NCI-H748 treated with DMSO at 0.1 percent for 48 hours (cell line): ENCODE measurements around the gene SELENOF.
A peak's percentile ranks its signal among the peaks of the same experiment; 100 is the strongest.

Source experiments
- DNase-seq: peaks from one replicate; lab custom pipeline; 2025; lab: John Stamatoyannopoulos, UW

The SELENOF gene

DNA sequence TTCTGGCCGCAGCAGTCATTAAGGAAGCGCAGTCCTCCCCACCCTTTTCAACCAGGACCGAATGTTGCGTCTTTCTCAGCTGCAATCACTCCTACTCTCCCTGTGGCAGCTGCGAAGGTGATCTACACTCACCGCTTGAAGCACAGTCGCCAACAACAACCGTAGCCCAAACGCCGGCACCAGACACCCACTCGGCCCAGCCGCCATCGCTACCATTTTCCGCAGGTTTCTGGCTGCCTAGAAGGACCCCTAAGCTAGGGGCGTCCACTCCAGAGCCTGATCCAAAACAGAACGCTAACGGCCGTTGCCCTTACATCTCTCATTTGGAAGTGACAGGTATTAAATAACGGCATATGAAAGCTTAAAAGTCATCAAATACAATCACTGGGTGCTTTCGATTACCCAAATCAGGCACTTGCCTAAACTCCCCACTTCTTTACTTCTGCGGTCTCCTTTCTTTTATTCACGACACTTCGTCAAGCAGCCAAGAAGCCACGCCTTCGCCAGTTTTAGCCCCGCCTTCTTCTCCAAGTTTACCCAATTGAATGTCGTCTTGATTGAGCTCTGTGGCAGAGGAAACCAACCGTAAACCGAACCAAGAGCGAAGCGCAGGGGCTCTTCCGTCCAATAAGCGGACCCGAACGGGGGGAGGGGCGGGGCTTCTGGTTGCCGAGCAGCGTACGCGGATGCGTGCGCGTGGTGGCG, at the start of gene SELENOF:
Gene SELENOF (minus strand): TSS at position 231 of the 705 bp plus-strand sequence. CDS start 15 bp downstream, at position 216.
- peak; percentile 94 for DNase-seq

DNA sequence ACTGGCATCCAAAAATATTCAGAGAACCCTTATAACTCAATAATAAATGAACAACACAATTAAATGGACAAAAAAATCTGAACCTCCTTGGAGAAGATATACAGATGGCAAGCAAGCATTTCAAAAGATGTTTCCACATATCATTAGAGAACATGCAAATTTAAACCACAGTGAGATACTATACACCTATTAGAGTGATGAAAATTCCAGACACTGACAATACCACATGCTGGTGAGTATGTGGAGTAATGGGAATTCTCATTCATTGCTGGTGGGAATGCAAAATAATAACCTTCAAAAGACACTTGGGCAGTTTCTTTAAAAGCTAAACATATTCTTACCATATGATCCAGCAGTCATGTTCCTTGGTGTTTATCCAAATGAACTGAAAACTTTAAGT, 46.6 kb upstream of the SELENOF start:
- no peak for DNase-seq

DNA sequence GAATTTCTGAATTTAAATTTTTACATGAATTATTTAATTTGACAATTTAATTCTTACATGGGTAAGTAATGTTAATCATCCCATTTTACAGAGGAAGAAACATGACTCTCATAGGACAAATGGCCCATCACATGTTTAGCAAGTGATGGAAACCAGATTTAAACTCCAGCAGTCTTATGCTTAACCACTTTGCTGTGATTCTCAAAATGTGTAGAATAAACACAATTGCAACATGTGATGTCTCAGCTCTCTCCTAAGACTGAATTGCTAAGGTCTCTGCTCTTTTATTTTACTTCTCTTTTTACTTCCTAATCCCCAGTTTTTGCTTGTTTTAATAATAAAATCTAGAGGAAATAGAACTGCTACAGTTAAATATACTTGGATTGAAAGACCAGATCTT, 43.3 kb upstream of the SELENOF start:
- no peak for DNase-seq

DNA sequence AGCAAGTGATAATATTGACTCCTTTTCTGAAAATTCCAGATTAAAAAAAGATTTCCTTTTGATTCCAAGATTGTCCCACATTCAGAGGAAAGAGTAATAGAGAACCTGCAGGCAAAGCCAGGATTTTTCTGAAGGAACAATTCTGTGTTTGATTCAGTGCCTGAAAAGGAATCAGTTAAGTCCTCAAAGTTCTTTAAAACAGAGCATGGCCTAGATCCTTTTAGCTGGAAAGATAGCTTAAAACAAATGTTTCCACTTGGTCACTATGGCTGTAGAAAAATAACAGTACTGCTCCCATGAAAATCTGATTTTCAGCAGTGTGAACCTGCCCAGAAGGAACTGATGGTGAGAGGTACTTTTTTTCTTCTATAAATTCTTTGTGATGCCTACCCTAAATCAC, 42.3 kb upstream of the SELENOF start:
- DNase-seq = no peak

DNA sequence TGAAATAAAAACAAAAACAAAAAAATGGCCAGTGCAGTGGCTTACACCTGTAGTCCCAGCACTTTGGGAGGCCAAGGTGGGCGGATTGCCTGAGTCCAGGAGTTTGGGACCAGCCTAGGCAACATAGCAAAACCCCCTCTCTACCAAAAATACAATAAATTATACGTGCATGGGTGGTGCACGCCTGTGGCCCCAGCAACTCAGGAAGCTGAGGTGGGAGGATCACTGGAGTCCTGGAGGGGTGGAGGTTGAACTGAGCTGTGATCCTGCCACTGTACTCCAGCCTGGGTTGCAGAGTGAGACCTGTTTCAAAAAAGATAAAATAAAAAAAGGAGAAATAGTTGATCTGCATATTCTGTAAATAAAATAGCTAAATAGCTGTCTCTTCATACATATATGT, 41.8 kb upstream of the SELENOF start:
- DNase-seq = no peak

DNA sequence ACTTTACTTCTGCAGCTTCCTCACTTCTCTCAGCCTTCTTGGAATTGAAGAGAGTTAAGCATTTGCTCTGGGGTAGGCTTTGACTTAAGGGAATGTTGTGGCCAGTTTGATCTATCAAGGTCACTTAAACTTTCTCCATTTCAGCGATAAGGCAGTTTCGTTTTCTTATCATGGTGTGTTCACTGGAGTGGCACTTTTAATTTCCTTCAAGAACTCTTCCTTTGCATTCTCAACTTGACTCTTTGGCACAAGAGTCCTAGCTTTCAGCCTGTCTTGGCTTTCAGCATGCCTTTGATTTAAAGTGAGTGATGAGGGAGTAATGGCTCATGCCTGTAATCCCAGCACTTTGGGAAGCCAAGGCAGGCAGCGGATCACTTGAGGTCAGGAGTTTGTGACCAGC, 39.2 kb upstream of the SELENOF start:
- DNase-seq = no peak

DNA sequence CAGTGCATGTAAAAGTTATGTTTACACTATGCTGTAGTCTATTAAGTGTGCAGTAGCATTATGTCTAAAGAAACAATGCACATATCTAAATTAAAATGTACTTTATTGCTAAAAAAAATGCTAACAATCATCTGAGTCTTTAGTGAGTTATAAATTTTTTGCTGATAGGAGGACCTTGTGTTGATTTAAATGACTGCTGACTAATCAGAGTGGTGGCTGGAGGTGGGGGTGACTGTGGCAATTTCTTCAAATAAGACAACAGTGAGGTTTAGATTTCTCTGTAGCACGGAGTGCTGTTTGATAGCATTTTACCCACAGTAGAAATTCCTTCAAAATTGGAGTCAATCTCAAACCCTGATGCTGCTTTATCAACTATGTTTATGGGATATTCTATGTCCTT, 37.5 kb upstream of the SELENOF start:
- no peak for DNase-seq

DNA sequence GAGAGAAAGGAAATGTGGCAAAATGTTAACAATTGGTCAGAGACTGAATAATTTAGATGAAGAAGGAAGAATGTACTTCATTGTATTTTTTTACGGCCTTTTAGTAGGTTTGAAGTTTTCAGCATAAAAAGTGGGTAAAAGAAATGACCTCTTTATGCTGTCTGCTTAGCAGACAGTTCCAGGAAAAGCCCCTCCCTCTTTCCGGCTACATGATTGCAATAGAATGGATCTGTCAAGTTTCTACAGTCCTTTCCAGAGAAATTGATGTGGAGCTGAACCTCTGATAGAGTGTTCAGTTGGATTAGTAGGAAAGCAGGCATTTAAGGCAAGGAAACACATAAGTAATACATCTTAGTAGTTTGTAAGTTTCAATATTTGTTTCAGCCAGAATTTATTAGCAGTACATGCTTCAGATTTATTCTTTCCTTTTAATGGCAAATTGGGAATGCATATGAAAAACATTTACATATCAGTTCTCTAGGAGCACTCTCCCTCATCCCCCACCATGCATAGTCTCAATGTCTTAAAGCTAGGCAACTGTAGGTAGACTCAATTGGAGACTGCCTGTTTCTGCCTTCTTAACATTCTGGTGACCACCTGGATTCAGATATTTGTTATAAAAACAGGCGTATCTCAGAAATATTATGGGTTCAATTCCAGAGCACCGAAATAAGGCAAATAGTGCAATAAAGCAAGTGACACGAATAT, 36.9 kb upstream of the SELENOF start:
- no peak for DNase-seq

DNA sequence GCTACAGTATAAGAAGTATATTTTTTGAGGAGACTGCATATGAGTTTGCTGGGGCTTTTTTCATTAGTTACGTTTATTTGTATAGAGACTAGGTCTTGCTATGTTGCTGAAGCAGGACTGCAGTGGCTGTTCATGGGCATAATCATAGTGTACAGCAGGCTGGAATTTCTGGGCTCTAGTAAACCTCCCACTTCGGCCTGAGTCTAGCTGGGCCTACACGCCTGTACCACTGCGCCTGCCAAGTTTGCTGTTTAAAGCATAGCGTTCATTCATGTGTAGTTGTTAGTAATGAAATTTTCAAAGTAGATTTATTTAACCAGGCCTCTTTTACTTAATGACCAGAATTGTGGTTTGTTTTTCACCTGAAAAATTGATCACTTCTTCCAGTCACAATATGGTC, 34.3 kb upstream of the SELENOF start:
- no peak for DNase-seq

DNA sequence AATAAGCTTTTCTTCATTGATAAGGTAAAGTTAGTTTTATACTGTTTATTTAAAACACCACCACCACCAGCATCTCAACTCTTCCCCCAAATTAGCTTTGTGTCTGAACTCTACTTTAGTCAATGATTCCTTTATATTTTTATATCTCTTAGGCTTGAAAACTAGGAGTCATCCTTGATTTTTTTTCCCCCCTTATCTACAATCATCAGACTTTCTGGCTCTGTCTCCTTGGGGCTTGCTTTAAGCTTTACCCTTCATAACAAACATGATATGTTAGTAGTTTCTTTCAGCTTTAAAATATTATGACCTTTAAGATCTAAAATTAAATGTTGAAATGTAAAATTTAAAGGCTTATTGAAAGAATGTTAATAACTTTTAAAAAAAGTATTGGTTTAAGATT, 28.8 kb upstream of the SELENOF start:
- no peak for DNase-seq

DNA sequence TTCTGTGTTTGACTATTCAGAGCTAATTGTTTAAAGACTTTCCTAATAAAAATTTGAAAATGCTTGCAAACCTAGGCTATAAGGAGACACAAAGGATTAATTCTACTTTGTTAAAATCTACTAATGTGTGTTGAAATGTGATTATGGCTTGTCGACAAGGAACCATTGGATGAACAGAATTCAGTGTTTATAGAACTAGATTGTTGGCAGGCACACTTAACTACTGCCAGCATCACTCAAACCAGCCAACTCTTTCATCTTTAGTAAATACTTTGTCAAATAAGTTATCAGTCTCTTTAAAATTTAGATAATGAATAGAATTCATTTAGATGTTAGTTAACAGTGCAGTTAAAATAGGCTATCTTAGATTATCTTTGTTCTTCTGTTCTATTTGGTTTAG, 28.1 kb upstream of the SELENOF start:
- no peak for DNase-seq

DNA sequence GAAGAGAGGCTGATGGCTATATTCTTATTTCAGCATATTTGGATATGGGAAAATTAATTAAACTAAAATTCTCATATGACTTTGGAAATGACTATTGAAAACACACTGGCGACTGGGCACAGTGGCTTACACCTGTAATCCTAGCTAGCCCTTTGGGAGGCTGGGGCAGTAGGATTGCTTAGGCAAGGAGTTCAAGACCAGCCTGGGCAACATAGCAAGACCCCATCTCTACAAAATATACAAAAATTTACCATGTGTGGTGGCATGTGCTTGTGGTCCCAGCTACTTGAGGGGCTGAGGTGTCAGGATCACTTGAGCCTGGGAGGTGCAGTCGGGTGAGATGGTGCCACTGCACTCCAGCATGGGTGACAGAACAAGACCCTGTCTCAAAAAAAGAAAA, 26.7 kb upstream of the SELENOF start:
- no peak for DNase-seq

DNA sequence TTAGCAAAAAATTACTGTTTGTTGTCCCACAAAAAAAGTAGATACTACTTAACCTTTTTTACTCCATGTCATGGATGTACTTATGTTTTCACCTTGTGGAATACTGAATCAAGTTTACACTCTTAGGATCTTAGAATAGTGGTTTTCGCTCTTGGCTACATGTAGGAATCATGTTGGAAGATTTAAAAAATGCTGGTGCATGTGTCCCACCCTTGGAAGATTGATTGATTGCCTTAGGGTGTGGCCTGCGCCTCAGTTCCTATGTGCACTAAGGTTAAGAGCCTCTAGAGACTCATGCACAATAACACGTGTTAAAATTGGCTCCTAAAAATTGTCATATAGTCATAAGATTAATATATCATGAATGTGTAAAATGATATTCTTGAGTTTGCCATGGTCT, 25.5 kb upstream of the SELENOF start:
- DNase-seq = no peak

DNA sequence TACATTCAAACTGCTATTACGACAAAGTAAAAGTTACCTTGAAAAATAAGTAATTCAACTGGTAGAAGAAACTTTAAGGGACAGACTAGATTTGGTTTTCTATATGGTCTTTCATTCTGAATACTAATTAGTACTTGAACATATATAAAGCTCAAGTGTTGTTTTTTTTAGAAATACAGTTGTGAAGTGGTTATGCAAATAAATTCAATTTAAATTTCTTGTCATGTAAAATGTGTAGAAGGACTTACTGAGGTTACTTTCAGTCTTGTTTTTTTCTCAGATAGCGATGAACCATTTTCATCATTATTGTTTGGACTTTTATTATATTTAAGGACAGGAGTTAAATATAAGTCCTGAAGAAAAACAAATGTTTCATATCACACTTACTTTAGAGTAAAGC, 24.9 kb upstream of the SELENOF start:
- no peak for DNase-seq

DNA sequence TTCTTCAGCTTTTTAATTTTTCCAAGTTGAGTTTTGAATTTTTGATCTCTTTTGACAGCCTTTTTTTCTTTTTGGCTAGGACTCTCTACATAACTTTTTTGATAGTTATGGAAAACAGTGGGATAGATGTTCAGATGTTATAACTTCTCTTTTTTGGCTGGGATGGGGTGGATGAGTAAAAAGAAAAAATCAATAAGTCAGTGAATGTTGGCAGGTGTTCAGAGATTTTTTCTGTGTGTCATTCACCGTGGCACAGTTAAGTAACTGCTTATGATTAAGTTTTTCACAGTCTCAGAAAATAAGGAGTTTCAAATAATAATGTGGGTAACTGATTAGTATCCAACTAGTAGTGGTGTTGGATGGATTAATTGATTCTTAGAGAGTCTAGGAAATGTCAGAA, 24.5 kb upstream of the SELENOF start:
- no peak for DNase-seq

DNA sequence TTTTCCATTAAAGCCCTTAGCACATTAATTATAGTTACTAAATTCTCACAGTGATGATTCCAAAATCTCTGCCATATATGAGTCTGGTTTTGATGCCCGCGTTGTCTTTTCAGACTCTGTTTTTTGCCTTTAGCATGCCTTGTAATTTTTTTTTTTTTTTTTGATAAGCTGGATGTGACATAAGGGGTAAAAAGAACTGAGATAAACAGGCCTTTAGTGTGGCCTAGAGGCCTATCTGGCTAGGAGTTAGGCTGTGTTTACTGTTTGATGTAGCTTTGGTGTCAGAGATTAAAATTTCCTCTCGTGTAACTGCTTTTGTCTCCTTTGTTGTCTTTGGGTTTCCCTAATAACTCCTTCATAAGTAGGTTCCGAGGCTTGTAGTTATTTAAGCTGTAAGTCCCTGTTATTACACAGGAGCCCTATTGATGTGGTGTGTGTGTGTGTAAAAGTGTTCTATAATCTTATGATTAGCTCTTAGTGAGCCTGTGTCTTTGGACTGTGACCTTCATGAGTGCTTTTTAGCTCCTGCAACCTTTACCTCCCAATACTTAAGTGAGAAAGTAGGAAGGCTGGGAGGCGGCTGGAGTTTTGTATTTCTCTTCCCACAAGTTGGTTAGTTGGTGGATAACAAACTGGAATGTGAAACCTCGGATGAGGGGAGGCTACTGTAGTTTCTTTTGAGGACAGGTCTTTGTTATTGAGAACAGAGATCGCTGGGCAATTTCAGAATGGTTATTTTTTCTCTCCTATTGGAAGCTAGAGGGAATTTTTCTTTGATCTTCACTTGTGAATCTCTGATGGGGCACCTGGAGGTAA, 19.8 kb upstream of the SELENOF start:
- no peak for DNase-seq

DNA sequence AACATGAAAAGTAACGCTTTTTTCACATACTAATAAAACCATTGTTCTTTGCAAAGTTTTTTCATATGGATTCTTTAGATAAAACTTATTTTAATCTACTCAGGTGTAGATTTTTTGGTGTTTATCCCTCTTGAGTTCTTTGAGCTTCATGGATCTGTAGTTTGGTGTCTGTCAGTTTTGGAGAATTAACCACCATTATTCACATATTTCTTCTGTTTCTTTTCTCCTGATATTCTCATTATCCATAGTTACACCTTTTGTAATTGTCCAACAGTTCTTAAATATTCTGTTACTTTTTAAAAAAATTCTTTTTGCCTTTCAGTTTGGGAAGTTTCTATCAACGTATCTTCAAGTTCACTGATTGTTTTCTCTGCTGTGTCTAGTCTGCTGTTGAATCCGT, 19.1 kb upstream of the SELENOF start:
- no peak for DNase-seq

DNA sequence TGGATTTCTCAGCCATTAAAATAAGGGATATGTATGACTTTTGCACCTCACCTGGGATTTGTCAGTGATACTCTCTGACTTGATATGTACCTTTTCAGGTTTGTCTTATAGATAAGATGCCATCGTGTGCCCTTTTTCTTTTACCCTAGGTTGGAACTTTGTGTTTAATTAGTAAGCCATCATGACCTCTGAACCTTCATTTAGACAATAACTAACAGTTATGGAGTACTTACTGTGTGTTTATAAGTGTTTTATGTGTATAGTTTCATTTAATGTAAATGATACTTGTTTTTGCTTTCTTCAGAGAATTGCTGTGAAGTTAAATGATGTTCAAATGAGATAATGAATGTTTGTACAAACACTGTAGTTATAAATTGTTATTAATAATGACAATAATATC, 14.9 kb upstream of the SELENOF start:
- DNase-seq = no peak

DNA sequence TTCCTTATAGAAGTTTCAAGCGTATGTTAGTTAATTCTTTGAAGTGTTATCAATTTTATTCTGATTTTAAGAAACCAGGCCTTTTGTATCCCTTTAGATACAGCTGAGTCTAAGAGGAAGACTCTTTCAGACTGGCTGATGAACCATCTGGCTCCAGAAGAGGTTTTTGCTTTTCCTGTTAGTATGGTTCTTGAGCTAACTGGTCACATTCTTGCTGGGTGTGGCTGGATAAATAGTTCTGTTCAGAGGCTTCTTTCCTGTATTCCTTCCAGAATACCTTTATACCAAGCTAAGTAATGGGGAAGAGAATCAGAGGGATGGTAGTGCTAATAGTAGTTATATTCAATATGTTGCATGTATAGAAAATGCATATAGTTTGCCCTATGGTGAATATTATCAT, 13.0 kb upstream of the SELENOF start:
- no peak for DNase-seq

DNA sequence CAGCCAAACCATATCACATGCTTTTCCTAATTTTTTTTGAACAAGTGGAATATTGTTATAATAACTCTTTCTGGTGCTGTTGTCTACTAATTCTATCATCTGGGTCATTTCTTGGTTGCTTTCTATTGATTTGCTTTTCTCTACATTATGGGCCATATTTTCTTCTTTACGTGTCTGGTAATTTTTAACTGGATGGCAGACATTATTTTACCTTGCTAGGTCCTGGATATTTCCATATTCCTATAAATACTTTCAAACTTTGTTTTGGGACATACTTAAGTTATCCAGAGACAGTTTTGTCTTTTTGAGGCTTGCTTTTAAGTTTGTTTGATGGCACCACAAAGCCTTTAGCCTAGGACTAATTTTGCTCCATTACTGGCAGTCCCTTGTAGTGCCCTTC, 11.8 kb upstream of the SELENOF start:
- no peak for DNase-seq

DNA sequence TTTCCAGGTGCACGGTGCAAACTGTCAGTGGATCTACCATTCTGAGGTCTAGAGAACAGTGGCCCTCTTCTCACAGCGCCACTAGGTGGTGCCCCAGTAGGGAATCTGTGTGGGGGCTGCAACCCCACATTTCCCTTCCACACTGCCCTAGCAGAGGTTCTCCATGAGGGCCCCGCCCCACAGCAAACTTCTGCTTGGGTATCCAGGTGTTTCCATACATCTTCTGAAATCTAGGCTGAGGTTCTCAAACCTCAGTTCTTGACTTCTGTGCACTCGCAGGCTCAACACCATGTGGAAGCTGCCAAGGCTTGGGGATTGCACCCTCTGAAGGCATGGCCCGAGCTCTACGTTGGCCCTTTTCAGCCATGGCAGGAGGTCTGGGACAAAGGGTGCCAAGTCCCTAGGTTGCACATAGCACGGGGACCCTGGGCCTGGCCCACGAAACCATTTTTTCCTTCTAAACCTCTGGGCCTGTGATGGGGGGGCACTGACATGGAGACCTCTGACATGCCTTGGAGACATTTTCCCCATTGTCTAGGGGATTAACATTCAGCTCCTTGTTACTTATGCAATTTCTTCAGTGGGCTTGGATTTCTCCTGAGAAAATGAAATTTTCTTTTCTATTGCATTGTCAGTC, 10.5 kb upstream of the SELENOF start:
- no peak for DNase-seq

DNA sequence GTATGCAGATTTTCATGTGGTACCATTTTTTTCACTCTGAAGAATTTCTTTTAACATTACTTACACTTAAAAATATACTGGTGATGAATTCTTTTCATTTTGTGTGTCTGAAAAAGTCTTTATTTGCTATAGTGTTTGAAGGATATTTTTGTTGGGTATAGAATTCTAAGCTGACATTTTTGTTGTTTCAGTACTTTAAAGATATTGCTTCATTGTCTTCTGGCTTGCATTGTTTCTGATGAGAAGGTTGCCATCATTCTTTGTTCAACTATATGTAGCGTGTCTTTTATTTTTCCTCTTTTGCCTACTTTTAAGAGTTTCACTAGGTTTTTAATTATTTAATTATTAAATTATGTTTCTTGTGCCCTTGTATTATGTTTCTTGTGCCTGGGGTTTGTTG, 8.5 kb upstream of the SELENOF start:
- DNase-seq = no peak

DNA sequence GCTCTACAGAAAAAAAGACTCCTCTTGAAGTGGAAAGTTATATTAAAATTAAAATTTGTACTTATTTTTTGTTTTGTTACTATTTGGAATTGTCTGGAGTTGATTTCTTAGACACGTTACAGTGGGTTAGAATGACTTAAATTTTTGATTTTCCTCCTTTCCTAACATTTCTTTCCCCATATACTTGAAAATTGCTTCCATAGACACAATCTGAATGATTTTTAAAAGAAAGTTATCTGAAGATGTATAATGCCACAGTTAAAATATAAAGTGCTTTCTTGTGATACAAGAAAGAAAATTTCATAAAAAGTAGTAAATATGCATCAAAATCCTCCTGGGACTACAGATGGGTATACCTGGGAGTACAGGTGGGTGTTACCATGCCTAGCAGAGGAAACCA, 2.8 kb upstream of the SELENOF start:
- DNase-seq = no peak
